Hematopoietic multipotent progenitor cell treated with erythropoietin and hydrocortisone succinate and interleukin-3 and kit ligand, for 17 days (in vitro differentiated cells): ENCODE results near the gene SEMA6B.

ENCODE experiments used
- DNase-seq: peaks from one replicate; pipeline ENCODE4 v3.0.0-alpha.2; 2015; ENCODE audit warnings: low spot score

SEMA6B gene

GRCh38 chr19:4507804-4508203, 51.7 kb downstream of the SEMA6B start:
- DNase-seq = no peak

- DNase-seq = no peak
These were observed 52.4 kb downstream of the SEMA6B start for GRCh38 chr19:4507150-4507452.

- no peak for DNase-seq
These were observed 52.9 kb downstream of the SEMA6B start for GRCh38 chr19:4506449-4507149.

GRCh38 chr19:4505570-4506448, 53.7 kb downstream of the SEMA6B start:
- no peak for DNase-seq

- no peak for DNase-seq
These were observed 54.5 kb downstream of the SEMA6B start for GRCh38 chr19:4504891-4505569.

- DNase-seq = no peak
These were observed 55.2 kb downstream of the SEMA6B start for GRCh38 chr19:4504297-4504701.

- no peak for DNase-seq
These were observed 55.7 kb downstream of the SEMA6B start for GRCh38 chr19:4503825-4504170.

- no peak for DNase-seq
These were observed 56.2 kb downstream of the SEMA6B start for GRCh38 chr19:4503132-4503824.

GRCh38 chr19:4502282-4503131, 57.0 kb downstream of the SEMA6B start:
- no peak for DNase-seq

GRCh38 chr19:4501691-4502090, 57.8 kb downstream of the SEMA6B start:
- DNase-seq = no peak

- no peak for DNase-seq
These were observed 58.5 kb downstream of the SEMA6B start for GRCh38 chr19:4500841-4501591.

- DNase-seq = no peak
These were observed 59.6 kb downstream of the SEMA6B start for GRCh38 chr19:4499855-4500254.

GRCh38 chr19:4499318-4499717, 60.2 kb downstream of the SEMA6B start:
- no peak for DNase-seq

GRCh38 chr19:4498694-4499093, 60.8 kb downstream of the SEMA6B start:
- no peak for DNase-seq

GRCh38 chr19:4497770-4498389, 61.6 kb downstream of the SEMA6B start:
- no peak for DNase-seq

- no peak for DNase-seq
These were observed 63.2 kb downstream of the SEMA6B start for GRCh38 chr19:4496304-4496703.

GRCh38 chr19:4495471-4495870, 64.0 kb downstream of the SEMA6B start:
- DNase-seq = peak; percentile 23

- no peak for DNase-seq
These were observed 64.8 kb downstream of the SEMA6B start for GRCh38 chr19:4494691-4495064.

GRCh38 chr19:4493929-4494690, 65.4 kb downstream of the SEMA6B start:
- no peak for DNase-seq
